HuH-7 (cell line): Measurements from ENCODE around the gene PHRF1.
"Not testable (repeated sequence)": the region's sequence is repeated elsewhere in the genome, so short reads cannot be mapped to it uniquely, and the experiment has no call there.

ENCODE experiments used
- DNase-seq: peaks from one replicate; pipeline ENCODE4 v3.0.0; 2011; ENCODE audit warnings: low spot score

PHRF1 gene

GRCh38 chr11:654444-654843 lies 78.2 kb downstream of the PHRF1 start:
- DNase-seq: not testable (repeated sequence)

DNA sequence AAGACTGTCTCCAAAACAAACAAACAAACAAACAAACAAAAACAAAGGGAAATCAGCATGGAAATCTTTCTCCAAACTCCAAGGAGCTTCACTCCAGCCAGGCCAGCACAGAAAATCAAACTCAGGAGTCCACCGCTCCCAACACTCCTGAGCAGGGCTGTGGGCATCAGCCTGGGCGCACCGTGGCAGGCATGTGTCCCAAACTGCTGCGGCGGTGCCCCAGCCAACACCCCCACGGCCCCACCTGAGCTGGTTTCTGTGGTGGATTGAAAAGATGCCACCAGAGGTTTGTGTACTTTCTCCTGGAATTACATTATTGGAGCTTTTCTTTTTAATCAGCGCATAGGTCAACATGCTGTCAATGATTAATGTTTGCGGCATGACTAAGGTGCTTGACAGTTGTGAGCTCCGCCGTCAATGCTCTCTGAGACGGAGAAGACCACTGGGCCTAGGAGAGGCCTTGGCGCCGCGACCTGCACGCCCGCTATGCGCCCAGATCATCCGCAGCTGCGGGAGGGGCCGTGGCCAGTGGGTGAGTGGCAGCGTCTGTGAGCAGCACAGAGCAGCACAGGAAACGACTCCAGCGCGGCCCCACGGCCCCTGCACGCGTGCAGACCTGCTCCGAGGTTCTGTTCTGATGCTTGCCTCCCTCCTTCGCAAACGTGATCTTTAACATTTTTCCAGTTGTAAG lies 78.9 kb downstream of the PHRF1 start:
- peak; percentile 70 for DNase-seq

DNA sequence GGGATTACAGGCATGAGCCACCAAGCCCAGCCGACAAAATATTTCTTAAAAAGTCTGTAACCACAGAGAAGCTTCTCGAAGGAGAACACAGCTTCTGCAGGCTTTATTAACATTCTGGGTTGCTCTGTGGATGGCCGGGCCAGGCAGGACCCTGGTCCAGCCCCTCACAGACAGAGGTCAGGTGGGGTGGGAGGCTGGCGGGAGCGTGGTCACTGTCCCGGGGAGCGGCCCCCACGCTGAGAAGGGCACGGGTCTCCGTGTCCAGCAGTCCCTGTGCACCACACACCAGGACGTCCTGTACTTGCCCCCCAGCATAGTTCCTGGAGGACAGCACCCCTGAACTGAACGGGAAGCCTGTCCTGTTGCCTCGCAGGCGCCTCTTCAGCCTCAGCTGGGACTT lies 80.2 kb downstream of the PHRF1 start:
- no peak for DNase-seq

DNA sequence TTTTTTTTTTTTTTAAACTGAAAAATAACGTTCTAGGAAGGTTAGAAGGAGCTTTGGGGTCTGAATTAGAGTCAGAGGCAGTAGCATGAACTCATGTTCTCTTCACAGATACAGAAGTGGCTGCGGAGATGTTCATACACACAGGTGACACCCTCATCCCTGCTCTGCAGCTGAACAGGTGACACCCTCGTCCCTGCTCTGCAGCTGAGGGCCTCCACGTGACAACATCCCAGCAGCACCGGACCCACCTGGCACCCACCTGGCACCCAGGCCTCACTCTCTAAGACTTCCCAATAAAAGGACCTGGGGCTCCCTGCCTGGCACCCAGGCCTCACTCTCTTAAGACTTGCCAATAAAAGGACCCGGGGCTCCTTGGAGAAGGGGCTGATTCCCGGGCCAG lies 80.6 kb downstream of the PHRF1 start:
- DNase-seq: no peak

DNA sequence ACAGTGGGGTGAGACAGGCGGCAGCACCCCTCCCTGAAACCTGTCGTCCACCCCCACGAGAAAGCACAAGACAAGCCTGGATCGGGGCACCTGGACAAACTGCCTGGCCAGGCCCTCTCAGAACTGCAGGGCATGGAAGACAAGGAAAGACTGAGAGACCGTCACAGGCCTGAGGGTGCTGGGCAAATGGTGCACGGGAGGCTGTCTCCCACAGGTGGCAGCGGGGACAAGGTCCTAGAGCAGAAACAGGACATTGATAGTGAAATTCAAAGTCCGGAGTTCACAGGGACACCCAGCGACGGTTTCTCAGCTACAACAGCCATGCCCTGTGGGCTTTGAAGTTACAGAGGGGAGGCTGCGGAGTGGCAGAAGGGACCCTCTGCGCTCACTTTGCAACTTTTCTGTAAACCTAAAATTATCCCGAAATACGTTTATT lies 81.4 kb downstream of the PHRF1 start:
- peak; percentile 62 for DNase-seq

DNA sequence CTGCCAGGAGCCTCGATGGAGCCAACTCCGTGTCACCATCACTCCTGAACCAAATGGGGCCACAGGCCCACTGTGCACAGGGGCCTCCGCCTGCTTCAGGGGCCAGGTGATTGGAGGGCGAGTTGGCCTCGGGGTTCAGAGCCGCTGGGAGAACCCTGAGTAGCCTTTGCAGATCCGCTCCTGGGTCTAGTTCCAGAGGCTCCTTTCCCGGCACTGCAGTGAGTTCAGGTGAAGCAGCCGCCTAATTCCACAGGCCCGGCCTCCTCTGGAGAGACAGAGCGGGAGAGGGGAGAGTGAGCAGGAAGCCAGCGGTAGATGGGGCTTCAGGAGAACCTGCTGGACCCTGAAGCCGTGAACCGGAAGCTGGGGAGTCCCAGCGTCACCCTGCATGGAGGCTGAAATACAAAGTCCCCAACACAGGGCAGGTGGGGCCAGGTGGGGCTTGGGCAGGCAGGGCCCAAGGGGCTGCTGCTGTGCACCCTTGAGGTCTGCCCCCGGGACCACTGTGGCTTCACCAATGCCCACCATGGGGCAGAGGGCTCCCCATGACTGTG lies 83.3 kb downstream of the PHRF1 start:
- no peak for DNase-seq

- no peak for DNase-seq
These were observed 84.0 kb downstream of the PHRF1 start for GRCh38 chr11:660281-660680.

DNA sequence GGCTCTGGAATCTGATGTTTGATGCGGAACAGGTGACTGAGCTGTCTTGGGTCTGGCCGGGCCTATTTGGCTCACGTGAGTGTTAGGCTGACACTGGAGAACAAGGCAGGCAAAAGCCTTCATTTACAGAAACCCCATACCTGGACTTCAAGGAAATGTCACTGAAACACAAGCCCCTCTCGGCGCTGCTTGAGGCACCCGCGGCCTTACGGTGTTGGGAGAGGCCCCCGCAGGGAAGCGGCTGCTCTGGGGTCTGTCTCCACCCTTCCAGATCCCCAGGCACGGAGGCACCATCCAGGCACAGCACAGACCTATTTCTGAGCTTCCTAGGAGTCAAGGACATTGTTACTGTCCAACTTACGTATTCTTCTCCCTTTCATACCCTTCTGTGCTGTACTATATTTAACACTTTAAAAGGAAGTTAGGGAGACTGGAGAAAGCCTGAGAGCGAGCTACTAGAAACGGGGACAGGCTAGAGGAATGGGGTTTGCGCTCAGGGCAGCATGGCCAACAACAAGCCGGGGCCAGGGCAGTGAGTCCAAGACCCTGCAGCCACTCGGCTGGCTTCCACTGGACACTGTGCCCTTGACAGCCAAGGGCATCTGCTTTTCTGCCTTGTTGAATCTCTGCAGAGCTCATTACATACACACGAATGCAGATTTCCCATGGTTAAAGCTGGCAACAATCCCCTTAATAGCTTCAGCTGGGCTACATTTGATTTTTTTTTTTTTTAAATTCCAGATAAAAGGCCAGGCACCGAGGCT lies 84.6 kb downstream of the PHRF1 start:
- no peak for DNase-seq
